Panc1 (cell line): ENCODE results near the gene SCD.

Experiments used
- CTCF ChIP-seq: fragments of 450-650 bp; IDR thresholded peaks from 2 replicates; pipeline ENCODE4 v1.5.1; 2017; ENCODE audit warnings: mild to moderate bottlenecking
- POLR2AphosphoS5 ChIP-seq: IDR thresholded peaks from 2 replicates; pipeline ENCODE4 v1.6.1; 2012; ENCODE audit warnings: mild to moderate bottlenecking, low read depth, low read length, moderate library complexity

- TF ChIP-seq CTCF (no peak), POLR2AphosphoS5 (no peak)
Measured at GRCh38 chr10:100327718-100328009, 19.4 kb upstream of the SCD start.
